OCI-LY7 (cell line): Measurements from ENCODE around the gene C16orf95. TPM values are rescaled to one million over a fixed set of nuclear protein-coding genes. Genes with fewer than 3 reads are reported as not detected.

ENCODE experiments used
- BruUV-seq: library from RNA; stranded (reverse); fragments of 400-500 nt; replicated peaks from 2 replicates; lab custom pipeline; 2021; lab: Mats Ljungman, UMichigan
- CTCF ChIA-PET: fragments of 300-600 bp; sonication (Branson Sonifier 250); formaldehyde crosslinking; loops from one replicate; lab custom pipeline; 2022; ENCODE audit warnings: antibody characterized with exemption; ENCODE audit not compliant: unreplicated experiment; lab: Charles Lee
- POLR2A ChIA-PET: fragments of 300-600 bp; sonication (Branson Sonifier 250); formaldehyde crosslinking; loops from one replicate; lab custom pipeline; 2022; ENCODE audit warnings: antibody characterized with exemption; lab: Charles Lee
- DNase-seq: peaks from one replicate; pipeline ENCODE4 v3.0.0-alpha.2; 2015; ENCODE audit warnings: low spot score
- H2AFZ ChIP-seq: fragments of 200-600 bp; sonication (generic), shearing (Covaris generic); 2 replicates; pipeline ENCODE4 v1.6.1; 2014; ENCODE audit warnings: mild to moderate bottlenecking, antibody characterized with exemption, low read length, moderate library complexity
- H3K27ac ChIP-seq: fragments of 200-600 bp; sonication (generic); 2 replicates; pipeline ENCODE4 v1.5.1; 2014; ENCODE audit warnings: mixed run types, low read depth, mild to moderate bottlenecking, moderate library complexity, low read length, inconsistent platforms; ENCODE audit not compliant: poor library complexity, severe bottlenecking
- H3K36me3 ChIP-seq: fragments of 200-600 bp; sonication (generic); 2 replicates; pipeline ENCODE4 v1.6.1; 2014; ENCODE audit warnings: mild to moderate bottlenecking, antibody characterized with exemption, low read length, moderate library complexity, mixed read lengths; ENCODE audit not compliant: insufficient read depth
- H3K4me1 ChIP-seq: fragments of 200-600 bp; sonication (generic); 2 replicates; pipeline ENCODE4 v1.5.1; 2014; ENCODE audit warnings: mild to moderate bottlenecking, low read length; ENCODE audit not compliant: insufficient read depth, poor library complexity, severe bottlenecking
- H3K4me2 ChIP-seq: fragments of 200-600 bp; sonication (generic); 2 replicates; pipeline ENCODE4 v1.6.1; 2014; ENCODE audit warnings: mild to moderate bottlenecking, low read length
- H3K4me3 ChIP-seq: fragments of 200-600 bp; sonication (generic); 2 replicates; pipeline ENCODE4 v1.5.1; 2014; ENCODE audit warnings: mild to moderate bottlenecking, low read depth, low read length; ENCODE audit not compliant: poor library complexity, severe bottlenecking
- H3K79me2 ChIP-seq: fragments of 200-600 bp; sonication (generic); 2 replicates; pipeline ENCODE4 v1.6.1; 2016; ENCODE audit warnings: low read depth, mild to moderate bottlenecking, low read length, moderate library complexity, mixed read lengths; ENCODE audit not compliant: insufficient read depth
- H3K9me2 ChIP-seq: fragments of 200-600 bp; sonication (generic); 2 replicates; pipeline ENCODE4 v1.6.1; 2016; ENCODE audit warnings: mild to moderate bottlenecking, low read length, mixed read lengths; ENCODE audit not compliant: insufficient read depth
- H3K9me3 ChIP-seq: fragments of 200-600 bp; sonication (generic); 2 replicates; pipeline ENCODE4 v1.6.1; 2014; ENCODE audit warnings: mild to moderate bottlenecking, mixed run types, low read length, mixed read lengths
- H4K20me1 ChIP-seq: fragments of 200-600 bp; sonication (generic); 2 replicates; pipeline ENCODE4 v1.6.1; 2014; ENCODE audit warnings: mild to moderate bottlenecking, antibody characterized with exemption, low read length, moderate library complexity, mixed read lengths; ENCODE audit not compliant: insufficient read depth
- CTCF ChIP-seq: fragments of 200-600 bp; sonication (generic); conservative IDR thresholded peaks from 2 replicates; pipeline ENCODE4 v1.5.1; 2014; ENCODE audit warnings: mild to moderate bottlenecking, antibody characterized with exemption, low read length, moderate library complexity, mixed read lengths
- EZH2phosphoT487 ChIP-seq: fragments of 200-600 bp; sonication (generic); IDR thresholded peaks from 2 replicates; pipeline ENCODE4 v1.6.1; 2018; ENCODE audit warnings: low read depth, borderline replicate concordance, mild to moderate bottlenecking, mixed run types, antibody characterized with exemption, low read length, moderate library complexity, mixed read lengths
- intact Hi-C: fragments of 100-400 bp; cut with micrococcal nuclease; formaldehyde crosslinking; loops from one replicate; pipeline ENCODE4 v1.10.0; 2022; ENCODE audit not compliant: unreplicated experiment
- total RNA-seq, 2 experiments: library from RNA; depleted of rRNA in 1 of 2; stranded (reverse); fragments of >200 nt in 1 of 2; shearing (Covaris generic) in 1 of 2; gene quantifications; 2 replicates each; pipeline ENCODE4 v1.2.3, GENCODE V29; 2014 to 2022

Gene C16orf95
- total RNA-seq, 2 experiments from 2014 or later: 8.5 to 22.1 TPM

- BruUV-seq: no TSS peak
- Histone ChIP-seq H3K27ac (no peak overlapping the region), H3K79me2 (no peaks in the 10 kb centered on the region), H3K4me1 (peaks cover 10% of the 10 kb centered on the region), H4K20me1 (no peaks in the 10 kb centered on the region), H3K36me3 (peaks cover 39% of the 10 kb centered on the region), H3K4me2 (no peak overlapping the region), H3K9me3 (no peaks in the 10 kb centered on the region), H2AFZ (no peak overlapping the region), H3K4me3 (no peak overlapping the region), H3K9me2 (no peaks in the 10 kb centered on the region)
- intact Hi-C loops: no loop called here
- ChIA-PET POLR2A (no interaction called here), CTCF (no interaction called here)
- TF ChIP-seq EZH2phosphoT487: no peak
- no peak for TF ChIP-seq CTCF
- DNase-seq: no peak
Observed at GRCh38 chr16:87330646-87331045, 13.5 kb upstream of the C16orf95 start.

DNA sequence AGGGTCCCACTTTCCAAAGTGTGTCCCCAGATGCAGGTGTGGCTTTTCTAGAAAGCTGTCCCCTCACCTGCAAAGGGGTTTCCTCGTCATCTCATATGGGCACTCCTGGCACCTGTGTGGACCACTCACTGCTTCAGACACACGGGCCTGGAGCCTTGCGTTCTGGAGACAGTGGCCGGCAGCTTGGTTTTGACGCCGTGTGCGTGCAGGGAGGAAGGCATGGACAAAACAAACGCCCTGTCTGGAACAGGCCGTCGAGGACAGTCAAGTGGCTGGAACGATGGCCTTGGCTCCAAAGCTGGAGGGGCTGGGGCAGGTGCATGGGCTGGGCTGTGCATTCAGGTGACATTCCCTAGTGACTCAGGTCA, 13.0 kb upstream of the C16orf95 start:
- Histone ChIP-seq H3K4me3 (no peak overlapping the region), H3K9me2 (no peaks in the 10 kb centered on the region), H2AFZ (no peak overlapping the region), H3K27ac (no peak overlapping the region), H4K20me1 (no peaks in the 10 kb centered on the region), H3K9me3 (no peaks in the 10 kb centered on the region), H3K4me1 (peaks cover 10% of the 10 kb centered on the region), H3K4me2 (no peak overlapping the region), H3K79me2 (no peaks in the 10 kb centered on the region), H3K36me3 (peaks cover 39% of the 10 kb centered on the region)
- intact Hi-C loops: no loop called here
- no peak for DNase-seq
- ChIA-PET CTCF (no interaction called here), POLR2A (no interaction called here)
- no TSS peak for BruUV-seq
- no peak for TF ChIP-seq CTCF
- no peak for TF ChIP-seq EZH2phosphoT487

GRCh38 chr16:87329436-87330256, 12.5 kb upstream of the C16orf95 start:
- H4K20me1 ChIP-seq: no peaks in the 10 kb centered on the region
- no peaks in the 10 kb centered on the region for H3K9me2 ChIP-seq
- peaks cover 10% of the 10 kb centered on the region for H3K4me1 ChIP-seq
- TF ChIP-seq CTCF: no peak
- no peak for TF ChIP-seq EZH2phosphoT487
- no peaks in the 10 kb centered on the region for H3K79me2 ChIP-seq
- DNase-seq: no peak
- no peak overlapping the region for H3K4me2 ChIP-seq
- H3K9me3 ChIP-seq: no peaks in the 10 kb centered on the region
- BruUV-seq: no TSS peak
- intact Hi-C loops: no loop called here
- ChIA-PET POLR2A (no interaction called here), CTCF (no interaction called here)
- no peak overlapping the region for H3K4me3 ChIP-seq
- no peak overlapping the region for H2AFZ ChIP-seq
- no peak overlapping the region for H3K27ac ChIP-seq
- peaks cover 35% of the 10 kb centered on the region for H3K36me3 ChIP-seq
